Activated T-cell treated with anti-CD3 and anti-CD28 coated beads, Interleukin-2, amount 50 U/mL, for 48 hours (primary cell): Measurements from ENCODE around the gene APLP1.
"Not testable (repeated sequence)": the region's sequence is repeated elsewhere in the genome, so short reads cannot be mapped to it uniquely, and the experiment has no call there.

Experiments
- DNase-seq, 2 experiments: peaks; one replicate each; pipeline ENCODE4 v3.0.0-alpha.2; 2020

The APLP1 gene

DNA sequence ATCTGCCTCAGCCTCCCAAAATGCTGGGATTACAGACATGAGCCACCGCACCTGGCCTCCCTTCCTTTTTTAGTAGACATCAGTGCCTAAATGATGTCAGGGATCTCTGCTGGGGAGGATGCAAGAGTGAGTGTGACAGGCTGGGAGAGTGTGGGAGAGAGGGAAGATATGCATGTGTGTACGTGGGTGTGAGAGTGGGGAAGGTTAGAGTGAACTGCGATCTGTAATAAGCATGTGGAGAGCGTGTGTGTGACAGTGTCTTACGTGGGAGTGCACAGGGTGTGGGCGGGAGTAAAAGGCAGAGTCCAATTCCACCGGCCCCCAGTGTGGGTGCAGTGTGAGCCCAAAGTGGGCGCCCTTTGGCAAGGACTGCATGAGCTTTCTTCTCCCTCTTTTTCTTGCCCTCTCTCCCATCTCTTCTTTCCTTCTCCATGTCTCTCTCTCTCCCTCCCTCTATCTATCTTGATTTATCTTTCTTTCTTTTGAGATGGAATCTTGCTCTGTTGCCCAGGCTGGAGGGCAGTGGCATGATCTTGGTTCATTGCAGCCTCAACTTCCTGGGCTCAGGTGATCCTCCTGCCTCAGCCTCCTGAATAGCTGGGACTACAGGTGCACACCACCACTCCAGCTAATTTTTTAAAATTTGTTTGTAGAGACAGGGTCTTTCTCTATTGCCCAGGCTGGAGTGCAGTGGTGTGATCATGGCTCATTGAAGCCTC is 15.2 kb upstream of the APLP1 start:
- no peak for DNase-seq

DNA sequence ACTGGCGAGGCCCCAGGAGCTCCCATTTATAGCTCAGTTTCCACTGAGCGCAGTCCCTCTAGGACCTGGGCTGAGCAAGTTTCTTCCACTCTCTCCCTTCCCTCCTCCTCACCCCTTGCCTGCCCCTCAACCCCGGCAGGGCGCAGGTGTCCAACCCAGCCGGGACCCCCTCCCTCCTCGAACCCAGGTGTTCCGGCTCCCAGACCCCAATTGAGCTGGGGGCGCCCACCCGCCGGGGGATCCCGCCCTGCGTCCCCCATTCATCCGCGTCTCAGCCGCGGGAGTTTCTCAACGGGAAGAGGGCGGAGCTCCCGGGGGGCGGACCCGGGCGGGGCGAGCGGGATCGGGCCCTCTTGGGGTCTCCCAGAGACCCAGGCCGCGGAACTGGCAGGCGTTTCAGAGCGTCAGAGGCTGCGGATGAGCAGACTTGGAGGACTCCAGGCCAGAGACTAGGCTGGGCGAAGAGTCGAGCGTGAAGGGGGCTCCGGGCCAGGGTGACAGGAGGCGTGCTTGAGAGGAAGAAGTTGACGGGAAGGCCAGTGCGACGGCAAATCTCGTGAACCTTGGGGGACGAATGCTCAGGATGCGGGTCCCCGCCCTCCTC is 11.7 kb upstream of the APLP1 start, which contains the start of gene KIRREL2:
Gene KIRREL2 (plus strand): TSS at position 366 of the 604 bp plus-strand sequence. CDS start 209 bp downstream, at position 575.
- peak; percentile 65 to 69 for DNase-seq

DNA sequence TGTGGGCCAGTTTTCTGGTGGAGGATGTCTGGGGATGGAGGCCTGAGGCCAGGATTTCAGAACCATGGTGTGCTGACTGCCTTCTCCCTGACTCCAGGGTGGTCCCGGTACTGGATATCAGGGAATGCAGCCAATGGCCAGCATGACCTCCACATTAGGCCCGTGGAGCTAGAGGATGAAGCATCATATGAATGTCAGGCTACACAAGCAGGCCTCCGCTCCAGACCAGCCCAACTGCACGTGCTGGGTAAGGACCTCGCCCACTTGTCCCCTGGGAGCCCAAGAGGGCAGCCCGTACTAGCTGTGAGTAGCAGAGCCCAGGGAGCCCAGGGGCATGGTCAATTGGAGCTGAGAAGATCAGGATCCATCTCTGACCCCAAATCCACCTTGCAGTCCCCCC is 10.1 kb upstream of the APLP1 start:
- DNase-seq: no peak

DNA sequence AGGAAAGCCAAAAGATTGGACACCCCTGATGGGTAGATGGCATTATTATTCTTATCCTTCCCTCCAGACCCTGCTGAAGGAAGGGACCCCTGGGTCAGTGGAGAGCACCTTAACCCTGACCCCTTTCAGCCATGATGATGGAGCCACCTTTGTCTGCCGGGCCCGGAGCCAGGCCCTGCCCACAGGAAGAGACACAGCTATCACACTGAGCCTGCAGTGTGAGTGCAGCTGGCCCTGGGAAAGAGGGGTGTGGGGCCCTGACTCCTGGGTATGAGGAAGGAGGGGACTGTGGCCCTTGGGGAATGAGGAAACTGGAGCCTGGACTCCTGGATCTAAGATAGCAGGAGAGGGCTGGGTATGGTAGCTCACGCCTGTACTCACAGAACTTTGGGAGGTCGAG is 9.0 kb upstream of the APLP1 start:
- no peak for DNase-seq

DNA sequence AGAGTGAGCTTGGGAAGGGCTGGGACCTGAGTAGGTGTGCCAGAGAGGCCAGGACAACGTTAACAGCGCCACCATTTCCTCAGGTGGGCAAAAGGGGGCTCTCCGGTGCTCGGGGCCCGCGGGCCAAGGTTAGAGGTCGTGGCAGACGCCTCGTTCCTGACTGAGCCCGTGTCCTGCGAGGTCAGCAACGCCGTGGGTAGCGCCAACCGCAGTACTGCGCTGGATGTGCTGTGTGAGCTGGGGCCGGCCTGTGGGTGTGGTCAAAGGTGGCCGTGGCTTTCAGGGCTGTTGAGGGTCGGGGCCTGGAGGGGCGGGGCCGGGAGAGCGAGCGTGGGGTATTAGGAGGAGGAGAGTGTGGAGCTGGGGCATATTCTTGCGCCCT is 7.9 kb upstream of the APLP1 start:
- no peak for DNase-seq

DNA sequence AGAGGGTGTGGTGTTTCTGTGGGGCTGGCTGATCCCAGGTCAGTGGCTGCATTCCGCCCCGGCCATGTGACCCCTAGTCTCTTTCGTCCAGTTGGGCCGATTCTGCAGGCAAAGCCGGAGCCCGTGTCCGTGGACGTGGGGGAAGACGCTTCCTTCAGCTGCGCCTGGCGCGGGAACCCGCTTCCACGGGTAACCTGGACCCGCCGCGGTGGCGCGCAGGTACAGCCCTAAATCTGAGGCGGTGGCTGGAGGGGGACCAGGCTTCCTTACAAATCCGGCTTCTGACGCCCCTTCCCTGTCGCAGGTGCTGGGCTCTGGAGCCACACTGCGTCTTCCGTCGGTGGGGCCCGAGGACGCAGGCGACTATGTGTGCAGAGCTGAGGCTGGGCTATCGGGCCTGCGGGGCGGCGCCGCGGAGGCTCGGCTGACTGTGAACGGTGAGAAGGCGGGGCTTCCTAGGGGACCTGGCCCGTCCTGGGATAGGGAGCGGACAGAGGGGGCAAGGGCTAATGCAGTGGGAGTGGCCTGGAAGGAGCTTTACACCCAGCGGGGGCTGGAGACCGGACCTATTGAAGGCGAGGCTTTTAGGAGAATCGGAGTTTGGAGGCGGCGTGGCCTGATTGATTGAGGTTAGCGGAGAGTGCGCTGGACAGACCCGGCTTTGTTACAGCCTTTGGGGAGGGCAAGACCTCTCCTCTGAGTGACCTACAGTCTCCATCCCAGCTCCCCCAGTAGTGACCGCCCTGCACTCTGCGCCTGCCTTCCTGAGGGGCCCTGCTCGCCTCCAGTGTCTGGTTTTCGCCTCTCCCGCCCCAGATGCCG is 7.3 kb upstream of the APLP1 start:
- no peak for DNase-seq

DNA sequence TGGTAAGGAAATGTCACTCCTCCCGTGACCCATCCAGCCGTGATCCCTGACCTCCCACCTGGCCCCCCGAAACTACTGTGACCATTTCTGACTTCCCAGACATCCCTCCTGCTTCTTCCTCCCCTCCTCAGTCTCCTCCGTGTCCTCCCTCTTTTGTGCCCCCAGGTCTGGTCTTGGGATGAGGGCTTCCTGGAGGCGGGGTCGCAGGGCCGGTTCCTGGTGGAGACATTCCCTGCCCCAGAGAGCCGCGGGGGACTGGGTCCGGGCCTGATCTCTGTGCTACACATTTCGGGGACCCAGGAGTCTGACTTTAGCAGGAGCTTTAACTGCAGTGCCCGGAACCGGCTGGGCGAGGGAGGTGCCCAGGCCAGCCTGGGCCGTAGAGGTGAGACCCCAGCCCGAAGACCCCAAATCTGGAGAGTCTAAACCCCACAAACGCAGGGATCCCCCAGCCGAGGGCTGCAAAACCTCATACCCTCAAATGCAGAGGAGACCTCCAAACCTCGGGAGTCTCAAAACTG is 6.7 kb upstream of the APLP1 start:
- no peak for DNase-seq

DNA sequence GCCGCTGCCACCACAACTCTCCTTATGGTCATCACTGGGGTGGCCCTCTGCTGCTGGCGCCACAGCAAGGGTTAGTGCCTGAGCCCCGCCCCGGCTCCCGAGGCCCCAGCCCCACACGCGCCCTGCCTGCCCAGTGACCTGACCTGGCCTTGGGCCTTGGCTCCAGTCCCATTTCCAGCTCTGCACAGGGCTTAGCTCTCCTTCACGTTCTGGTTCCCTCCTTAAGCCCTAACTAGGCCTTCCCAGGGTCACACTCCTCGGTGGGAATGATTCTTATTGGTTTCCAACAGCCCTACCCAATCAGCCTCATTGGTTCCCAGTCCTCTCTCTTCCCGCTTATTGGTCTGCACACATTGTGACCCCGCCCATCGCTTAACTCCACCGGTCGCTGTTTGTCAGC is 5.8 kb upstream of the APLP1 start:
- no peak for DNase-seq

DNA sequence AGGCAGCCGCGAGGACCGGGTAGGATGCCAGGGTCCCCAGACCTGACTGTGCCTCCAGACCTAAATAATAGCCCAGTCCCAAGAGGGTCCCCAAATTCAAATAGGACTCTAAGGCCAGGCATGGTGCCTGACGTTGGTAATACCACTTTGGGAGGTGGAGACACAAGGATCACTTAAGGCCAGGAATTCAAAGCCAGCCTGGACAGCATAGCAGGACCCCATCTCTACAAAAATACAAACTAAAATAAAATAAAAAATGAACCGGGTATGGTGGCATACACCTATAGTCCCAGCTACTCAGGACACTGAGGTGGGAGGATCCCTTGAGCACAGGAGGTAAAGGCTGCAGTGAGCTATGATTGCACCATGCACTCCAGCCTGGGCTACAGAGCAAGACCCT is 5.4 kb upstream of the APLP1 start:
- no peak for DNase-seq

DNA sequence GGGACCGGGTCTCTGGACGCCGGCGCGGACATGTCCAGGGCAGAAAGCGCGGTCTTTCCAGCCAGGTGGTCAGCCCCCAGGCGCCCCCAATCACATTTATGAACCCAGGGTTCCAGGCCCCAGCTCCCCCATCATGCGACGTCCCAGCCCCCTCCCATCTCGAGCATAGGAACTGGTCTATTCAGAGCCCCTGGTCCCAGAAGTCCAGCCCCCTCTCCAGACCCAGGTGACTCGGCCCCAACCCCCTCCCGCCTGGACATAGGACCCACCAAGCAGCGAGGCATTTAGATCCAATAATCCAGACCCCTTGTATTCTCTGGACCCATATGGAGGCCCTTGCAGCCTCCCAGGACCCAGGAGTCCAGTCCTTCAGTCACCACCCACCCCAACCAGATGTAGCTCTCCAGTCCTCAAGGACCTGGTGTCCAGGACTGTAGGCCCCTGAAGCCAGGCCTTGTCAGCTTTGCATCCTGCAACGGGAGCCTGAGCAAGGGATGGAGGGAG is 501 bp downstream of the APLP1 start:
- no peak for DNase-seq

DNA sequence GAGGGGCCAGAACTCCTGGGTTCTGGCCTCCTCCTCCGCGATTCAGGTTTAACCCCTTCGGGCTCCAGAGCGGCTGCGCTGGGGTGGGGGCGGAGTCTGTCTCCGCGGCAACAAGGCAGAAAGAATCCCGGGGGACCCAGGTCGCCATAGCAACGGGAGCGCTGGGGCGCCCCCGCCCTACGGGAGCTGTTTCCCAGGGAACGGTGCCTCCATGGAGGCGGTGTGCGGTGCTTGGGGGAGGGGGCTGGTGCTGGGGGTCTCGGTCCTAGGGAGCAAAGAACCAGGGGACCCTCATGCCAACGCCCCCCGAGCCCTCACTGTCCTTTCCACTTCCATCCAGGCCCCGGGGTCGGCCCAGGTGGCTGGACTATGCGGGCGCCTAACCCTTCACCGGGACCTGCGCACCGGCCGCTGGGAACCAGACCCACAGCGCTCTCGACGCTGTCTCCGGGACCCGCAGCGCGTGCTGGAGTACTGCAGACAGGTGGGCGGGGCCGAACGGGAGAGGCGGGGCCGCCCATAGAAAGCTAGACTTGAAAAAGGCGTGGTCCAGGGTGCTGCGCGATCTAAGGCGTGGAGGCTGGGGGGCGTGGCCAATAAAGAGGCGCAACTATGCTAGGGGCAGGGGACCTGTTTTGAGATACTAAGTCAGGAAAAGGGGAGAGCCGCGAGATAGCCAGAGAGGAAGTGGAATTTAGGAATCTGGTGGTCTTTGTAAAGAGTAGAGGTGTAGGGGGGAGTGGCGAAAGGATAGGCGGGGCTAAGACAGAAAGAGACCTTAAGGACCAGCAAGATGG is 1.2 kb downstream of the APLP1 start:
- DNase-seq: peak; percentile 91 to 92

DNA sequence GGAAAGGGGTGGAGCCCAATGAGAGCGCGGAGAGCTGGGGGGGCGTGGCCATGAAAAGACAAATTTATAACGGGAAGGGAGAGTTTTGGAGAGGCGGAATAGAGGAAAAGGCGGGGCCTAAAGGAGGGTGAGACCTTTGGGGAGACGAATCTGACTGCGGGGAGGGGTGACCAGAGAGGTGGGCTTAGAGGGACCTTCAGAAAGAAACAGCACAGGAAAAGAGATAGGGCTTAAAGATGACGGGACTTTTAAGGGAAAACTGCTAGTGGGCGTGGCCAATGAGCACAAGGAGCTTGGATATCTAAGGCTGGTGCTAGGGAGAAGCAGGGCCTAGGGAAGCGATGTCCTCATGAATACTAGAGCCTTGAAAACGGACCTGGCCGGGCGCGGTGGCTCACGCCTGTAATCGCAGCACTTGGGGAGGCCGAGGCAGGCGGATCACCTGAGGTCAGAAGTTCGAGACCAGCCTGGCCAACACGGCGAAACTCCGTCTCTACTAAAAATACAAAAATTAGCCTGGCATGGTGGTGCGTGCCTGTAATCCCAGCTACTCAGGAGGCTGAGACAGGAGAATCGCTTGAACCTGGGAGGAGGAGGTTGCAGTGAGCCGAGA is 1.9 kb downstream of the APLP1 start:
- not testable (repeated sequence) for DNase-seq

DNA sequence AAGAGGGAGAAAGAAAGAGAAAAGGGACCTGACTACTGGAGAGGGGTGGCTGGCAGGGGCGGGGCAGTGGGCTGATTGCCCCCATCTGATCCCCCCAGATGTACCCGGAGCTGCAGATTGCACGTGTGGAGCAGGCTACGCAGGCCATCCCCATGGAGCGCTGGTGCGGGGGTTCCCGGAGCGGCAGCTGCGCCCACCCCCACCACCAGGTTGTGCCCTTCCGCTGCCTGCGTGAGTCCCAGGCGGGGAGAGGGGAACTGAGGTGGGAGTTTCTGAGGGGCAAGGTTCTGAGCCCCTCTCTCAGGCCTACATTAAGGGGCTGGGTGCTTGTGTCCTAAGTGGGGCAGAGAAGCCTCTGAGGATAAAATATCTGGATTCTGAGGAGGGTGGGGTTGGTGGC is 2.4 kb downstream of the APLP1 start:
- no peak for DNase-seq

DNA sequence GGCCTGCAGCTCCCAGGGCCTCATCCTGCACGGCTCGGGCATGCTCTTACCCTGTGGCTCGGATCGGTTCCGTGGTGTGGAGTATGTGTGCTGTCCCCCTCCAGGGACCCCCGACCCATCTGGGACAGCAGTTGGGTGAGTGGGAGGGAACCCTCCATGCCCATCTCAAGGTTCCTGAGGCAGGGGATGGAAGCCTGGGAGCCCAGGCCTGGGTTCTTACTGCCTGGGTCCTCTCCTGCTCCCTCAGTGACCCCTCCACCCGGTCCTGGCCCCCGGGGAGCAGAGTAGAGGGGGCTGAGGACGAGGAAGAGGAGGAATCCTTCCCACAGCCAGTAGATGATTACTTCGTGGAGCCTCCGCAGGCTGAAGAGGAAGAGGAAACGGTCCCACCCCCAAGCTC is 3.2 kb downstream of the APLP1 start:
- DNase-seq: no peak

DNA sequence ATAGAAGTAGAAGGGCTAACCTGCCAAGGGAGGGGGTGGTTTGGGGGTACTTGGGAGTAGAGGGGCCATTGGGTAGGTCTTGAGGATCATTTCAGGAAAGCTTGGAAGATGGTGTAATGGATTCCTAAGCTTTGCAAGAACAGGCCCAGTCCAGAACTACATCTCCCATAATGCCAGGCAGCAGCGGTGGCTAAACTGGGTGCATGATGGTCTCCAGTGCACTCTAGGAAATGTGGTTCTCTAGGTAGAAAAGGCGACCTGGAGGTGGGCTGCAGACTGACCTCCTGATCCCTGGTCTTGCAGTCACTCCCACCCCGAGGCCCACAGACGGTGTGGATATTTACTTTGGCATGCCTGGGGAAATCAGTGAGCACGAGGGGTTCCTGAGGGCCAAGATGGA is 3.8 kb downstream of the APLP1 start:
- DNase-seq: no peak

DNA sequence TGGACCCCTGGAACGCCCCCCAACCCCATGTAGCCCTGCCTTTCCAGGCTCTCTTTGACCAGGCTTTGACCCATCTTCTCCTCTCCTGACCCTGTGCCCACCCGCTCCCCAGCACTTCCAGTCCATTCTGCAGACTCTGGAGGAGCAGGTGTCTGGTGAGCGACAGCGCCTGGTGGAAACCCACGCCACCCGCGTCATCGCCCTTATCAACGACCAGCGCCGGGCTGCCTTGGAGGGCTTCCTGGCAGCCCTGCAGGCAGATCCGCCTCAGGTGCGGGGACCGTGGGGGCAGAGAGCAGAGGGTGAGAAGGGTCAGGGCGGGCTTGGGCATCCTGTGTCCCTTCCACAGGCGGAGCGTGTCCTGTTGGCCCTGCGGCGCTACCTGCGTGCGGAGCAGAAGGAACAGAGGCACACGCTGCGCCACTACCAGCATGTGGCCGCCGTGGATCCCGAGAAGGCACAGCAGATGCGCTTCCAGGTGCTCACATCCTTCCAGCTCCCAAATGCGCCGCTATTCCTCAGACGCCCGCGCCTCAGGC is 6.1 kb downstream of the APLP1 start:
- DNase-seq: no peak

DNA sequence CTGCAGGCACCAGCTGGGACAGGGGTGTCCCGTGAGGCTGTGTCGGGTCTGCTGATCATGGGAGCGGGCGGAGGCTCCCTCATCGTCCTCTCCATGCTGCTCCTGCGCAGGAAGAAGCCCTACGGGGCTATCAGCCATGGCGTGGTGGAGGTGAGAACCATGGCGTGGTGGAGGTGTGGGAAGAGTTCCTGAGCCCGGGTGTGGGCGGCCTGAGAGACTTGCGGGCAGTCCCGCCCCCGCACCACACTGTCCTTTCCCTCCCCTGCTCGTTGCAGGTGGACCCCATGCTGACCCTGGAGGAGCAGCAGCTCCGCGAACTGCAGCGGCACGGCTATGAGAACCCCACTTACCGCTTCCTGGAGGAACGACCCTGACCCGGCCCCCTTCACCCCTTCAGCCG is 10.7 kb downstream of the APLP1 start:
- DNase-seq: no peak

DNA sequence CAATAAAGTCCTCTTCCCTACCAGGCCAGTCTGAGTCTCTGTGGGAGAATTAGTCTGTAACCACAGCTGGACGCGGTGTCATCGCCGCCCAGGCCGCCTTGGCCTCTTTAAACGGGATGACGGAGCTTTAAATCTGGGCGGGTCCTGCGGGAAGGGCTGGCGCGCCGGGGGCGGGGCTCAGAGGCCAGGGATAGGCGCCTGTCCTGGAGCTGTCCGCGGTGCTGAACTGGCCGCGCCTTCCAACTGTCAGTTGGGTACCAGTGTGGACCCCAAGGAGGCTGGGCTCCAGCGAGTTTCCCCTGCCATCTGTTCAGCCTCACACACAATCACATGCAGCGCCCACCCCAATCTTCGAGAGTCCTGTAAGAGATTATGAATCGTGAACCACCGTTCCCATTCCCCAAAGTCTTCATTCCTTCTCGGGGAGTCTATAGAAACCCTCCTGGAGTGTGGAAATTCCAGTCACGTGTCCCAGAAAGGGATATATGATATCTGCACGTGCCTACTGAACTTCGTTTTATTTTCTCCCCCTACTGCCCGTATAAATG is 11.5 kb downstream of the APLP1 start:
- peak; percentile 90 to 91 for DNase-seq

DNA sequence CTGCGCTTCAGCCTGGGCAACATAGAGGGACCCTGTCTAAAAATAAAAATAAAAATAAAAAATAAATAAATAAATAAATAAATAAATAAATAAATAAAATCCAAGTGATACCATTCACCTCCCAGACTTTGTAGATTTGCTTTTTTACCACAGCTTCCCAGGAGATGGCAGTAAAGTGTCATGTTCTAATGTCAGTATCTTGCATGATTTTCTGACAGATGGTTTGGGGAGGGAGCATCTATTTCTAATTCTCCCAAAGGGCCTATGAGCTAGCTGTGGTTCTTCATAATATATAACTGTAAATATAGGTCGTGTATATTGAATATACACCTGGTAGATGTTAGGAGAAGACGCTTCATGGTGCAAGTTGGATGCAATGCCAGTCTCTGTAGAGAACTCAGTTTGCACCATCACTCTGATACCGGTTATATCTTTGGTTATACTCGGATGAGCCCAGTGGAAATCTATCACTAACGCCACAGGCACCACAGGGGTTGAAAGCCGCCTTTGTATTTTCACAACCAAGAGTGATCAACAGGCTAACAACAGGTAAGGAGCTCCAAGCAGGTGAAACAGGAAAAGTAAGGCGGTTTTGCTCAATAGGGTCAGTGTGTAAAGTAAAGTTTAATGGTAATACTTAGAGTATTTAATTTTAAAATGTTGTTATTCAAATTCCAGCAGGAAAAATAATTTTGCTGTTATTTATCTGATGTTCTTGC is 13.9 kb downstream of the APLP1 start:
- no peak for DNase-seq

DNA sequence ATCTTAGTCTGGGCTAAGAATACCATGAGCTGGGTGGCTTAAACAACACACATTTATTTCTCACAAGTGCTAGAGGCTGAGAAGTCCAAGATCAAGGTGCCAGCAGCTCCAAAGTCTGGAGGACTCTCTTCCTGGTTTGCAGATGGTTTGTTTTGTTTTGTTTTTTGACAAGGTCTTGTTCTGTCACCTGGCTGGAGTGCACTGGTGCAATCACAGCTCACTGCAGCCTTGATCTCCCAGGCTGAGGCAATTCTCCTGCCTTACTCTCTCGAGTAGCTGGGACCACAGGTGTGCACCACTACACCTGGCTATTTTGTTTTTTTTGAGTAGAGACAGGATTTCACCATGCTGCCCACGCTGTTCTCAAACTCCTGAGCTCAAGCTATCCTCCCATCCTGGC is 15.5 kb downstream of the APLP1 start:
- no peak for DNase-seq

DNA sequence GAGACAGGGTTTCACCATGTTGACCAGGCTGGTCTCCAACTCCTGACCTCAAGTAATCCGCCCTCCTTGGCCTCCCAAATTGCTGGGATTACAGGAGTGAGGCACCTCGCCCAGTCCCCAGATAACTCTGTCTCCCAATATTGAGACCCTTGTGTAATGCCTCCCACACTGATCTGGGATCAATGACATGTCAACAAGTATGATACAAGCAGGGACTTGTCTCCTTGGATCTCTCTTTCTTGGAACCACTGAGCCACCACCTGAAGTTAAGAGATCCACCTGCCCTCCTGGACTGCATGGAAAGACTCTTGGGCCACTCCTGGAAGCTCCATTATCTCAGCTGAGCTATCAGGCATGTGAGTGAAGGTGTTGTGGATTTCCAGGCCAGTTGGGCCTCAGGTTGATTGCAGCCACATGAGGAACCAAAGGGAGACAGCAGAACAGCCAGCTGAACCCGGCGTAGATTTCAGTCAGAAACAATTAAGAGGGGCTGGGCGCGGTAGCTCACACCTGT is 16.9 kb downstream of the APLP1 start:
- DNase-seq: no peak
